Activated CD8-positive, alpha-beta memory T cell treated with anti-CD3 and anti-CD28 coated beads, Interleukin-2, amount 50 U/mL, for 4 hours (primary cell): ENCODE data around the gene PRPF6.
A peak's percentile ranks its signal among the peaks of the same experiment; 100 is the strongest.

ENCODE experiments used
- DNase-seq: peaks from one replicate; pipeline ENCODE4 v3.0.0-alpha.2; 2020

The PRPF6 gene

GRCh38 chr20:64052326-64052722, 71.4 kb downstream of the PRPF6 start:
- no peak for DNase-seq

GRCh38 chr20:64052987-64053840, 72.3 kb downstream of the PRPF6 start:
- DNase-seq, result no peak

- no peak for DNase-seq
Measured at GRCh38 chr20:64053841-64054661, 73.1 kb downstream of the PRPF6 start.

- no peak for DNase-seq
Measured at GRCh38 chr20:64055396-64055892, 74.5 kb downstream of the PRPF6 start.

- no peak for DNase-seq
Measured at GRCh38 chr20:64055893-64056638, 75.1 kb downstream of the PRPF6 start.

GRCh38 chr20:64056639-64056888, 75.6 kb downstream of the PRPF6 start:
- no peak for DNase-seq

GRCh38 chr20:64056889-64057627, 76.1 kb downstream of the PRPF6 start:
- no peak for DNase-seq

GRCh38 chr20:64057628-64058498, 76.9 kb downstream of the PRPF6 start:
- DNase-seq, result peak; percentile 87

GRCh38 chr20:64058536-64058935, 77.6 kb downstream of the PRPF6 start:
- DNase-seq, result no peak

- no peak for DNase-seq
Measured at GRCh38 chr20:64062276-64062595, 81.3 kb downstream of the PRPF6 start.

GRCh38 chr20:64062596-64063388, 81.9 kb downstream of the PRPF6 start, which contains the start of gene TCEA2:
TCEA2 (plus strand) TSS chr20:64063198; CDS start chr20:64063313, 115 bp downstream.
- DNase-seq, result peak; percentile 97

GRCh38 chr20:64063389-64064144, 82.6 kb downstream of the PRPF6 start:
- DNase-seq, result no peak

- DNase-seq, result no peak
Measured at GRCh38 chr20:64064145-64064698, 83.3 kb downstream of the PRPF6 start.

- no peak for DNase-seq
Measured at GRCh38 chr20:64065062-64065973, 84.4 kb downstream of the PRPF6 start.

- DNase-seq, result no peak
Measured at GRCh38 chr20:64065974-64066343, 85.0 kb downstream of the PRPF6 start.

GRCh38 chr20:64067005-64067632, 86.2 kb downstream of the PRPF6 start:
- DNase-seq, result no peak

GRCh38 chr20:64067733-64068307, 86.9 kb downstream of the PRPF6 start:
- DNase-seq, result no peak
